Nephron progenitor cell (in vitro differentiated cells): ENCODE results near the gene LTBP2.

Experiments used
- DNase-seq: peaks from one replicate; pipeline ENCODE4 v3.0.0; 2021
- H3K27ac Mint-ChIP-seq: 2 replicates; pipeline ENCODE4 v1.8.0; 2021; ENCODE audit warnings: mild to moderate bottlenecking, moderate library complexity, mixed read lengths
- H3K27me3 Mint-ChIP-seq: 2 replicates; pipeline ENCODE4 v1.8.0; 2021; ENCODE audit warnings: mild to moderate bottlenecking, low read depth, mixed read lengths; ENCODE audit not compliant: poor library complexity
- H3K36me3 Mint-ChIP-seq: 2 replicates; pipeline ENCODE4 v1.8.0; 2021; ENCODE audit warnings: low read depth, mixed read lengths
- H3K4me1 Mint-ChIP-seq: 2 replicates; pipeline ENCODE4 v1.8.0; 2021; ENCODE audit warnings: mixed read lengths
- H3K4me3 Mint-ChIP-seq: 2 replicates; pipeline ENCODE4 v1.8.0; 2021; ENCODE audit warnings: mild to moderate bottlenecking, moderate library complexity, mixed read lengths
- H3K9me3 Mint-ChIP-seq: 2 replicates; pipeline ENCODE4 v1.8.0; 2021; ENCODE audit warnings: mild to moderate bottlenecking, moderate library complexity, mixed read lengths
- CTCF ChIP-seq: fragments of 200-600 bp; sonication (generic); IDR thresholded peaks from 2 replicates; pipeline ENCODE4 v1.5.0; 2021; ENCODE audit warnings: antibody characterized with exemption

The LTBP2 gene

GRCh38 chr14:74531006-74531405 lies 81.0 kb downstream of the LTBP2 start:
- no peak for DNase-seq
- H3K4me1 Mint-ChIP-seq: peaks cover 10% of the 10 kb centered on the region
- no peaks in the 10 kb centered on the region for H3K36me3 Mint-ChIP-seq
- no peak for TF ChIP-seq CTCF
- no peaks in the 10 kb centered on the region for H3K9me3 Mint-ChIP-seq
- H3K4me3 Mint-ChIP-seq: no peak overlapping the region
- no peak overlapping the region for H3K27ac Mint-ChIP-seq
- peaks cover 24% of the 10 kb centered on the region for H3K27me3 Mint-ChIP-seq

GRCh38 chr14:74528886-74529285 lies 83.2 kb downstream of the LTBP2 start:
- H3K27ac Mint-ChIP-seq: no peak overlapping the region
- H3K4me3 Mint-ChIP-seq: no peak overlapping the region
- no peaks in the 10 kb centered on the region for H3K36me3 Mint-ChIP-seq
- no peaks in the 10 kb centered on the region for H3K9me3 Mint-ChIP-seq
- H3K27me3 Mint-ChIP-seq: peaks cover 33% of the 10 kb centered on the region
- no peak for TF ChIP-seq CTCF
- DNase-seq: no peak
- peaks cover 25% of the 10 kb centered on the region for H3K4me1 Mint-ChIP-seq

- Mint-ChIP-seq H3K9me3 (no peaks in the 10 kb centered on the region), H3K36me3 (no peaks in the 10 kb centered on the region), H3K27me3 (peaks cover 35% of the 10 kb centered on the region), H3K27ac (no peak overlapping the region), H3K4me1 (peaks cover 26% of the 10 kb centered on the region), H3K4me3 (no peak overlapping the region)
- no peak for TF ChIP-seq CTCF
- DNase-seq: no peak
Observed at GRCh38 chr14:74528406-74528805, 83.6 kb downstream of the LTBP2 start.

- H3K4me3 Mint-ChIP-seq: no peak overlapping the region
- H3K27me3 Mint-ChIP-seq: peaks cover 34% of the 10 kb centered on the region
- H3K4me1 Mint-ChIP-seq: peaks cover 30% of the 10 kb centered on the region
- no peak overlapping the region for H3K27ac Mint-ChIP-seq
- TF ChIP-seq CTCF: no peak
- H3K36me3 Mint-ChIP-seq: no peaks in the 10 kb centered on the region
- H3K9me3 Mint-ChIP-seq: no peaks in the 10 kb centered on the region
- DNase-seq: no peak
Observed at GRCh38 chr14:74527736-74528280, 84.2 kb downstream of the LTBP2 start.

- Mint-ChIP-seq H3K4me3 (no peak overlapping the region), H3K36me3 (no peaks in the 10 kb centered on the region), H3K27me3 (peaks cover 34% of the 10 kb centered on the region), H3K4me1 (peaks cover 30% of the 10 kb centered on the region), H3K27ac (no peak overlapping the region), H3K9me3 (no peaks in the 10 kb centered on the region)
- TF ChIP-seq CTCF: no peak
- DNase-seq: no peak
Observed at GRCh38 chr14:74526854-74527585, 85.0 kb downstream of the LTBP2 start.

GRCh38 chr14:74525361-74525851 lies 86.6 kb downstream of the LTBP2 start:
- peaks cover 33% of the 10 kb centered on the region for H3K27me3 Mint-ChIP-seq
- H3K36me3 Mint-ChIP-seq: no peaks in the 10 kb centered on the region
- H3K9me3 Mint-ChIP-seq: no peaks in the 10 kb centered on the region
- no peak for TF ChIP-seq CTCF
- no peak for DNase-seq
- peaks cover 23% of the 10 kb centered on the region for H3K4me1 Mint-ChIP-seq
- H3K4me3 Mint-ChIP-seq: no peak overlapping the region
- no peak overlapping the region for H3K27ac Mint-ChIP-seq
